Measurements from ENCODE around the gene PTGS2.

Gene PTGS2
- 0.31 to 0.61 reads per million in 2 donors for total RNA-seq

- DNase-seq: peak in 1 of 5 experiments; percentile 93
Observed at GRCh38 chr1:186680245-186681061, at the start of gene PTGS2. Gene PTGS2, minus strand, starts transcription at chr1:186680423. Its CDS starts 133 bp downstream, at chr1:186680290.

- DNase-seq: peak in 1 of 5 experiments; percentile 69
Observed at GRCh38 chr1:186722711-186723309, 42.6 kb upstream of the PTGS2 start.

- no peak for DNase-seq
Observed at GRCh38 chr1:186717286-186717685, 37.1 kb upstream of the PTGS2 start.

GRCh38 chr1:186715887-186716809 is 35.9 kb upstream of the PTGS2 start:
- DNase-seq: no peak

DNA sequence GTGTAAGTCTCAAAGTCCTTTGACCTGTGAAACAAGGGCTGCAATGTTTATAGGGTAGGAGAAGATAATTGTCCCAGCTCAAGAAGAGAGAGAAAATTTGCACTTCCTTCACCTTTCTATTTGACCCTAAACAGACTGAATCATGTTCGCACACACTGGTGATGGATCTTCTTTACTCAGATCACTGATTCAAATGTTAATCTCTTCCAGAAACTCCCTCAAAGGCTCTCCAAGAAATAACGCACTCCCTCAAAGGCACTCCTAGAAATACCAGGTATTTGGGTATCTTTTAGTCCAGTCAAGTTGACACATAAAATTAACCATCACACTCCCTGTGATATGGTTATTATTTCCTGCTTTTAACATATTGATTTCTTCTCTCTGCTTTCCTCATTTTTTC is 30.5 kb upstream of the PTGS2 start:
- no peak for DNase-seq

GRCh38 chr1:186708694-186709097 is 28.5 kb upstream of the PTGS2 start:
- no peak for DNase-seq

GRCh38 chr1:186703209-186703766 is 23.1 kb upstream of the PTGS2 start:
- no peak for DNase-seq

DNA sequence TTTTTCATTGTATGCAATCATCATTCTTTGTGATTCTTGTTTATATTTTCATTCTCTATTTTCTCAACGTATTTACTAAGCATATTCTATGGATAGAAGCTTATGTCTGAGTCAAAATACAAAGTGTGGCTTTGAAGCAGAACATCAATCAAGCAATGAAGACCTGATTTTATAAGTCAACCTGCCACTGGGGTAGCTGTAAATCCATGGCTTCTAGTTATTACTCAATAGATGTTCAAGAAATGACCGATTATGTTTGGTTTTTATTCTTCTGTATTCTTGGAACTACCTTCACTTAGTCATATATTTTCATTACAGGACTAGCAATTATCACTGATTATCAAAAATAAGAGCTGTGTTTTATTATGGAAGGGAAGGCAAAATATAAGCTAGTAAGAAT is 20.5 kb upstream of the PTGS2 start:
- peak in 1 of 5 experiments; percentile 56 for DNase-seq

DNA sequence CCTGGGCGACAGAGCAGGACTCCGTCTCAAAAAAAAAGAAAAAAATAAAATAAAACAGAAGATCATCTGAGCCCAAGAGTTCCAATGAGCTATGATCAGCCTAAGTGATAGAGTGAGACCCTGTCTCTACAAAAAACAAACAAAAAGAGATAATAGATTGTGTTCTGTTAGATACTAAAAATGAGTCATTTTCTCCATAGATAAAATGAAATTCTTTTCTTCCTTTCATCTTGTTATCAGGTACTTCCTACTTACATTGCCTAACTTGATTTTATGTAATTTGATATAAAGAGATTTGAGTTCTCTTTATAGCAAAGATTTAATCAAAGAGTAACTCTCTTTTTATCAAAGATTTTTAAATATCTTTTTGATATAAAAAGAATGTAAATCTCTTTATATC is 19.3 kb upstream of the PTGS2 start:
- DNase-seq: no peak

DNA sequence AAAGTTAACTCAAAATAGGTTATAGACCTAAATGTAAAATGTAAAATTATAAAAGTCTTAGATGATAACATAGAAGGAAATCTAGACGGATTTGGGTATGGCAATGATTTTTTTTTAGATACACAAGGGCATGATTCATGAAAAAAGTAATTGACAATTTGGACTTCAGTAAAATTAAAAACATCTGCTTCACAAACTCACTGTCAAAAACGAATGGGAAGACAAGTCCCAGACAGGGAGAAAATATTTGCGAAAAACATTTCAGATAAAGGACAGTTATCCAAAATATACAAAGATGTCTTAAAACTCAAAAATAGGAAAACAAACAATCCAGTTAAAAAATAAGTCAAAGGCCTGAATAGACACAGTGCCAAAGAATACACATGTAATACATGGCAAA is 9.7 kb upstream of the PTGS2 start:
- no peak for DNase-seq

GRCh38 chr1:186689376-186689775 is 9.2 kb upstream of the PTGS2 start:
- DNase-seq: no peak

- DNase-seq: peak in 1 of 5 experiments; percentile 8
Observed at GRCh38 chr1:186683652-186684410, 3.6 kb upstream of the PTGS2 start.

GRCh38 chr1:186682736-186683135 is 2.5 kb upstream of the PTGS2 start:
- no peak for DNase-seq

DNA sequence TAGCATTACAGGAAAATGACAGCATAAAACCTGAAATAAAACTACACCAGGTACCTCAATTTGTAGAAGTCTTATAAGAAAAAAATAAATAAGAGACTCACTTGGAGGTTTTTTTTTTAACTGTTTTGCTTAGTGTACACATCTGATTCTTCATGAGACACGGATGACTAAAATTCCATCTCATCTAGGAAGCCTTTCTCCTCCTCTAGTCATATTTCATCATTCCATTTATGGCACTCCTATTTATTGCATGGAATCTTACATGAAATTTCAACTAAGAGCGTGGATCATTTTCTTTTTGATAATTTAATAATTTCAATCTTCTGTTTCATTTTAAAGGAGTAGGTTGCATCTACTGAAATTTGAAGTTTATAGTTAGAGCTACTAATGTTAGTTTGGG is 1.6 kb upstream of the PTGS2 start:
- DNase-seq: no peak

- DNase-seq: no peak
Observed at GRCh38 chr1:186681121-186681520, 898 bp upstream of the PTGS2 start.

DNA sequence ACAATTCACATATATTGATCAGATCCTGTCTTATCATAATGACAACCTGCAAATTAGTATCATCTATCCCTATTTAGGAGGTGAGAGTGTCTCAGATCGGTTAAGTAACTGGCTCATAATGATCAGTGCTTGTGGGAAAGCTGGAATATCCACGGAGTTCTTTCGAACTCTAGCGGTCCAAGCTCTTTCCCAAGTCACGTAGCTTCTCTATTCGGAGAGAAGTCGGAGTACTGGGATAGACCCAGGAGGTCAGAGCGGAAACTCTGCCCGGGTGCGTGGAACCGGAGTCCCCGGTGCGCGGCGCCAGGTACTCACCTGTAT is 339 bp downstream of the PTGS2 start:
- DNase-seq: no peak

DNA sequence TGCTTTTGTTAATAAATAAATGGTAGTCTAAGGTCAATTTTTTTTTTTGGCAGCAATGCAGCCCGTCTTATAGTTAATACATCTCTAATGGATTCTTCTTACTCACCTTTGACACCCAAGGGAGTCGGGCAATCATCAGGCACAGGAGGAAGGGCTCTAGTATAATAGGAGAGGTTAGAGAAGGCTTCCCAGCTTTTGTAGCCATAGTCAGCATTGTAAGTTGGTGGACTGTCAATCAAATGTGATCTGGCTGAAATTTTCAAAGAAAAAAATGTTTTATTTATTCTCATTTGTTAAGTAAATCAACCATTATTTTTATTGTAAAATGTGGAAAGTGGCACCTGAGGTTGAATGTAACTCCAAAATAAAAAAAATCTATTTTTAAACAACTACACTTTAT is 2.1 kb downstream of the PTGS2 start:
- DNase-seq: no peak

- DNase-seq: no peak
Observed at GRCh38 chr1:186672596-186672995, 7.6 kb downstream of the PTGS2 start.

- no peak for DNase-seq
Observed at GRCh38 chr1:186672131-186672530, 8.1 kb downstream of the PTGS2 start.

- no peak for DNase-seq
Observed at GRCh38 chr1:186671136-186671825, 8.9 kb downstream of the PTGS2 start.

GRCh38 chr1:186670297-186671135 is 9.7 kb downstream of the PTGS2 start:
- DNase-seq: no peak
